HEK293 (cell line): ENCODE results near the gene EXD3.

Experiments
- CTCF ChIA-PET: fragments of 350-600 bp; formaldehyde crosslinking; extraction: SDS; loops from one replicate; lab custom pipeline; 2021; ENCODE audit warnings: antibody characterized with exemption; lab: Yijun Ruan, JAX
- POLR2A ChIA-PET: fragments of 300-600 bp; formaldehyde crosslinking; extraction: SDS; loops from one replicate; lab custom pipeline; 2020; ENCODE audit warnings: antibody characterized with exemption, inconsistent platforms; lab: Yijun Ruan, JAX
- H3K27ac ChIP-seq: fragments of 200-500 bp; sonication (Bioruptor generic); 2 replicates; pipeline ENCODE4 v1.5.1; 2014; ENCODE audit warnings: low read depth, low read length, control low read depth, inconsistent platforms; ENCODE audit errors: extremely low read depth
- H3K36me3 ChIP-seq, 2 experiments: fragments of 200-500 bp in 1 of 2; sonication (Bioruptor generic) in 1 of 2; 1 replicate in 1 of 2; 2 replicates in 1 of 2; pipeline ENCODE4 v1.5.1; 2014 to 2017; ENCODE audit warnings: inconsistent platforms in 2 of 2, low read length in 2 of 2; ENCODE audit not compliant: control insufficient read depth in 2 of 2, insufficient read depth in 1 of 2
- H3K4me1 ChIP-seq: fragments of 200-500 bp; sonication (Bioruptor generic); 2 replicates; pipeline ENCODE4 v1.5.1; 2014; ENCODE audit warnings: mild to moderate bottlenecking, low read length, inconsistent platforms; ENCODE audit not compliant: control insufficient read depth, insufficient read depth
- H3K4me3 ChIP-seq: 2 replicates; pipeline ENCODE4 v1.5.1; 2011; ENCODE audit warnings: low read depth, mild to moderate bottlenecking, control low read depth, low read length, moderate library complexity
- H3K9me3 ChIP-seq: fragments of 200-500 bp; sonication (Bioruptor generic); 2 replicates; pipeline ENCODE4 v1.5.1; 2014; ENCODE audit warnings: low read depth, low read length, inconsistent platforms; ENCODE audit not compliant: control insufficient read depth, insufficient read depth
- BCL11A ChIP-seq: fragments of 450-650 bp; formaldehyde crosslinking; IDR thresholded peaks from 2 replicates; pipeline ENCODE4 v1.5.1; 2016; ENCODE audit warnings: low read depth, missing biosample characterization, missing genetic modification characterization
- BCL6B ChIP-seq: fragments of 450-650 bp; formaldehyde crosslinking; IDR thresholded peaks from 2 replicates; pipeline ENCODE4 v1.5.1; 2017; ENCODE audit warnings: missing biosample characterization, missing genetic modification characterization
- GFI1B ChIP-seq: fragments of 450-650 bp; formaldehyde crosslinking; IDR thresholded peaks from 2 replicates; pipeline ENCODE4 v1.5.1; 2016; ENCODE audit warnings: missing biosample characterization, missing genetic modification characterization
- KLF16 ChIP-seq: fragments of 450-650 bp; formaldehyde crosslinking; IDR thresholded peaks from 2 replicates; pipeline ENCODE4 v1.5.1; 2017; ENCODE audit warnings: missing biosample characterization, missing genetic modification characterization
- SCRT2 ChIP-seq: fragments of 450-650 bp; formaldehyde crosslinking; IDR thresholded peaks from 2 replicates; pipeline ENCODE4 v1.5.1; 2016; ENCODE audit warnings: missing biosample characterization, missing genetic modification characterization
- SETDB1 ChIP-seq: IDR thresholded peaks from one replicate; pipeline ENCODE4 v1.6.1; 2017; ENCODE audit warnings: mild to moderate bottlenecking, low read length, moderate library complexity, mixed read lengths; ENCODE audit not compliant: insufficient read length
- YY1 ChIP-seq: fragments of 450-650 bp; formaldehyde crosslinking; IDR thresholded peaks from 2 replicates; pipeline ENCODE4 v1.5.1; 2018; ENCODE audit warnings: missing biosample characterization, missing genetic modification characterization
- ZFHX2 ChIP-seq: fragments of 450-650 bp; formaldehyde crosslinking; conservative IDR thresholded peaks from 2 replicates; pipeline ENCODE4 v1.5.1; 2016; ENCODE audit warnings: missing biosample characterization, missing genetic modification characterization
- ZFP41 ChIP-seq: fragments of 450-650 bp; formaldehyde crosslinking; IDR thresholded peaks from 2 replicates; pipeline ENCODE4 v1.5.1; 2016; ENCODE audit warnings: missing biosample characterization, missing genetic modification characterization, borderline replicate concordance
- ZNF214 ChIP-seq: fragments of 450-650 bp; formaldehyde crosslinking; IDR thresholded peaks from 2 replicates; pipeline ENCODE4 v1.5.1; 2017; ENCODE audit warnings: missing biosample characterization, mild to moderate bottlenecking, missing genetic modification characterization, borderline replicate concordance
- ZNF24 ChIP-seq: fragments of 450-650 bp; formaldehyde crosslinking; IDR thresholded peaks from 2 replicates; pipeline ENCODE4 v1.5.1; 2016; ENCODE audit warnings: missing biosample characterization, missing genetic modification characterization
- ZNF266 ChIP-seq: fragments of 450-650 bp; formaldehyde crosslinking; IDR thresholded peaks from 2 replicates; pipeline ENCODE4 v1.5.1; 2016; ENCODE audit warnings: missing biosample characterization, missing genetic modification characterization, low read depth
- ZNF585B ChIP-seq: fragments of 450-650 bp; formaldehyde crosslinking; IDR thresholded peaks from 2 replicates; pipeline ENCODE4 v1.5.1; 2016; ENCODE audit warnings: missing biosample characterization, missing genetic modification characterization
- ZNF621 ChIP-seq: fragments of 450-650 bp; formaldehyde crosslinking; IDR thresholded peaks from 2 replicates; pipeline ENCODE4 v1.5.1; 2017; ENCODE audit warnings: missing biosample characterization, missing genetic modification characterization
- ZNF658 ChIP-seq: fragments of 450-650 bp; formaldehyde crosslinking; IDR thresholded peaks from 2 replicates; pipeline ENCODE4; 2016; ENCODE audit warnings: missing biosample characterization, missing genetic modification characterization
- ZNF701 ChIP-seq: fragments of 450-650 bp; formaldehyde crosslinking; IDR thresholded peaks from 2 replicates; pipeline ENCODE4 v1.5.1; 2016; ENCODE audit warnings: missing biosample characterization, missing genetic modification characterization
- ZNF747 ChIP-seq: fragments of 450-650 bp; formaldehyde crosslinking; IDR thresholded peaks from 2 replicates; pipeline ENCODE4 v1.5.1; 2016; ENCODE audit warnings: missing biosample characterization, missing genetic modification characterization
- ZNF768 ChIP-seq: fragments of 450-650 bp; formaldehyde crosslinking; IDR thresholded peaks from 2 replicates; pipeline ENCODE4 v1.5.1; 2018; ENCODE audit warnings: missing biosample characterization, mild to moderate bottlenecking, missing genetic modification characterization
- ZNF776 ChIP-seq: fragments of 450-650 bp; formaldehyde crosslinking; IDR thresholded peaks from 2 replicates; pipeline ENCODE4 v1.5.0; 2017; ENCODE audit warnings: missing biosample characterization, missing genetic modification characterization, borderline replicate concordance
- ZSCAN4 ChIP-seq: fragments of 450-650 bp; formaldehyde crosslinking; IDR thresholded peaks from 2 replicates; pipeline ENCODE4 v1.5.1; 2017; ENCODE audit warnings: missing biosample characterization, missing genetic modification characterization
- TF ChIP-seq, protein P1 (sequence below): fragments of 450-650 bp; formaldehyde crosslinking; conservative IDR thresholded peaks from 2 replicates; pipeline ENCODE4 v1.5.1; 2016; ENCODE audit warnings: low read depth, missing biosample characterization, missing genetic modification characterization
- TF ChIP-seq, protein P2 (sequence below): fragments of 450-650 bp; formaldehyde crosslinking; conservative IDR thresholded peaks from 2 replicates; pipeline ENCODE4 v1.5.1; 2016; ENCODE audit warnings: low read depth, missing biosample characterization, missing genetic modification characterization

EXD3 gene

GRCh38 chr9:137357166-137357565, 65.8 kb downstream of the EXD3 start (continued):
- TF ChIP-seq, protein P1, sequence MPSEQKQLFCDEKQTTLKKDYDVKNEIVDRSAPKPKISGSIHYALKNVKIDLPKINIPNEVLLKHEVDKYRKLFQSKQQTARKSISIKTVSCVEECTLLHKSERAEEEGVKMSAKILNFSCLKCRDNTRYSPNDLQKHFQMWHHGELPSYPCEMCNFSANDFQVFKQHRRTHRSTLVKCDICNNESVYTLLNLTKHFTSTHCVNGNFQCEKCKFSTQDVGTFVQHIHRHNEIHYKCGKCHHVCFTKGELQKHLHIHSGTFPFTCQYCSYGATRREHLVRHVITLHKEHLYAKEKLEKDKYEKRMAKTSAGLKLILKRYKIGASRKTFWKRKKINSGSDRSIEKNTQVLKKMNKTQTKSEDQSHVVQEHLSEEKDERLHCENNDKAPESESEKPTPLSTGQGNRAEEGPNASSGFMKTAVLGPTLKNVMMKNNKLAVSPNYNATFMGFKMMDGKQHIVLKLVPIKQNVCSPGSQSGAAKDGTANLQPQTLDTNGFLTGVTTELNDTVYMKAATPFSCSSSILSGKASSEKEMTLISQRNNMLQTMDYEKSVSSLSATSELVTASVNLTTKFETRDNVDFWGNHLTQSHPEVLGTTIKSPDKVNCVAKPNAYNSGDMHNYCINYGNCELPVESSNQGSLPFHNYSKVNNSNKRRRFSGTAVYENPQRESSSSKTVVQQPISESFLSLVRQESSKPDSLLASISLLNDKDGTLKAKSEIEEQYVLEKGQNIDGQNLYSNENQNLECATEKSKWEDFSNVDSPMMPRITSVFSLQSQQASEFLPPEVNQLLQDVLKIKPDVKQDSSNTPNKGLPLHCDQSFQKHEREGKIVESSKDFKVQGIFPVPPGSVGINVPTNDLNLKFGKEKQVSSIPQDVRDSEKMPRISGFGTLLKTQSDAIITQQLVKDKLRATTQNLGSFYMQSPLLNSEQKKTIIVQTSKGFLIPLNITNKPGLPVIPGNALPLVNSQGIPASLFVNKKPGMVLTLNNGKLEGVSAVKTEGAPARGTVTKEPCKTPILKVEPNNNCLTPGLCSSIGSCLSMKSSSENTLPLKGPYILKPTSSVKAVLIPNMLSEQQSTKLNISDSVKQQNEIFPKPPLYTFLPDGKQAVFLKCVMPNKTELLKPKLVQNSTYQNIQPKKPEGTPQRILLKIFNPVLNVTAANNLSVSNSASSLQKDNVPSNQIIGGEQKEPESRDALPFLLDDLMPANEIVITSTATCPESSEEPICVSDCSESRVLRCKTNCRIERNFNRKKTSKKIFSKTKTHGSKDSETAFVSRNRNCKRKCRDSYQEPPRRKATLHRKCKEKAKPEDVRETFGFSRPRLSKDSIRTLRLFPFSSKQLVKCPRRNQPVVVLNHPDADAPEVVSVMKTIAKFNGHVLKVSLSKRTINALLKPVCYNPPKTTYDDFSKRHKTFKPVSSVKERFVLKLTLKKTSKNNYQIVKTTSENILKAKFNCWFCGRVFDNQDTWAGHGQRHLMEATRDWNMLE: no peak
- no peak for TF ChIP-seq SCRT2 (tag by site-specific recombination)

DNA sequence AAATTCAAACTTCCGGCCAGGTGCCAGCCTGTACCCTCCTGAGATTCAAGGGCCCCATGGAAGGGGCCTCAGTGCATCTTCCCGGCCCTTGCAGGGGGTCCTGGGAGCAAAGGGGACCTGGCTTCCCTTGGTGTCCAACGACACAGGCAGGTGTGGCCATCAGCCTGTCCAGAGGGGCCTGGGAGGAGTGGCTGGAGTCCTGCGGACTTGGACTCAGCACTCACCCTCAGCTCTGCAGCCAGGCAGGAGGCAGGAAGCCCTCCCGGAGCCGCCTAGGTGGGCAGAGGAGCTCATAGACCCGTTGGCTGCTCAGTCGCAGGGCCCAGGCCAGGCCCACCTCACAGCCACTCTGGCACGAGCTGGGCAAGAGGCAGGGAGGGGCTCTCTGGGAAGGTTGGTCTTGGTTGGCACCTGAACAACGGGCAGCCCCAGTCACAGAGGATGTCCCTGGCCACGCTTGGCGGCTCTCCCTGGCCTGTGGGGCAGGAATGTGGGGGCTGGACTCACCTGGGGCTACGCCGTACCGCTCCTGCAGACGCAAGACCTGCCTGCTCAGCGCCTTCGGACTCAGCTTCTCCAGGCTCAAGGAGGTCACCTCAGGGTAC, 67.1 kb downstream of the EXD3 start:
- H3K4me3 ChIP-seq: no peak overlapping the region
- H3K36me3 ChIP-seq: no peaks in the 10 kb centered on the region
- POLR2A ChIA-PET: no interaction called here
- TF ChIP-seq ZNF585B (tag by site-specific recombination) (no peak), BCL11A (tag by site-specific recombination) (no peak), ZNF266 (no peak)
- no peaks in the 10 kb centered on the region for H3K9me3 ChIP-seq
- H3K4me1 ChIP-seq: no peaks in the 10 kb centered on the region
- H3K27ac ChIP-seq: no peak overlapping the region
- CTCF ChIA-PET: no interaction called here

GRCh38 chr9:137354845-137355760, 67.9 kb downstream of the EXD3 start:
- ChIA-PET CTCF (no interaction called here), POLR2A (no interaction called here)
- Histone ChIP-seq H3K27ac (no peak overlapping the region), H3K9me3 (no peaks in the 10 kb centered on the region), H3K4me3 (no peak overlapping the region), H3K36me3 (no peaks in the 10 kb centered on the region), H3K4me1 (no peaks in the 10 kb centered on the region)
- TF ChIP-seq ZNF24 (tag by site-specific recombination) (no peak), ZNF747 (no peak), ZSCAN4 (tag by site-specific recombination) (no peak), YY1 (no peak), ZNF701 (no peak), ZNF621 (no peak), BCL6B (no peak), KLF16 (tag by site-specific recombination) (no peak), GFI1B (tag by site-specific recombination) (no peak), SETDB1 (no peak), ZNF658 (tag by site-specific recombination) (no peak), ZFHX2 (tag by site-specific recombination) (no peak), ZNF214 (tag by site-specific recombination) (no peak), ZNF776 (tag by site-specific recombination) (no peak), ZFP41 (tag by site-specific recombination) (no peak), ZNF768 (tag by site-specific recombination) (no peak)
- TF ChIP-seq, protein P2, sequence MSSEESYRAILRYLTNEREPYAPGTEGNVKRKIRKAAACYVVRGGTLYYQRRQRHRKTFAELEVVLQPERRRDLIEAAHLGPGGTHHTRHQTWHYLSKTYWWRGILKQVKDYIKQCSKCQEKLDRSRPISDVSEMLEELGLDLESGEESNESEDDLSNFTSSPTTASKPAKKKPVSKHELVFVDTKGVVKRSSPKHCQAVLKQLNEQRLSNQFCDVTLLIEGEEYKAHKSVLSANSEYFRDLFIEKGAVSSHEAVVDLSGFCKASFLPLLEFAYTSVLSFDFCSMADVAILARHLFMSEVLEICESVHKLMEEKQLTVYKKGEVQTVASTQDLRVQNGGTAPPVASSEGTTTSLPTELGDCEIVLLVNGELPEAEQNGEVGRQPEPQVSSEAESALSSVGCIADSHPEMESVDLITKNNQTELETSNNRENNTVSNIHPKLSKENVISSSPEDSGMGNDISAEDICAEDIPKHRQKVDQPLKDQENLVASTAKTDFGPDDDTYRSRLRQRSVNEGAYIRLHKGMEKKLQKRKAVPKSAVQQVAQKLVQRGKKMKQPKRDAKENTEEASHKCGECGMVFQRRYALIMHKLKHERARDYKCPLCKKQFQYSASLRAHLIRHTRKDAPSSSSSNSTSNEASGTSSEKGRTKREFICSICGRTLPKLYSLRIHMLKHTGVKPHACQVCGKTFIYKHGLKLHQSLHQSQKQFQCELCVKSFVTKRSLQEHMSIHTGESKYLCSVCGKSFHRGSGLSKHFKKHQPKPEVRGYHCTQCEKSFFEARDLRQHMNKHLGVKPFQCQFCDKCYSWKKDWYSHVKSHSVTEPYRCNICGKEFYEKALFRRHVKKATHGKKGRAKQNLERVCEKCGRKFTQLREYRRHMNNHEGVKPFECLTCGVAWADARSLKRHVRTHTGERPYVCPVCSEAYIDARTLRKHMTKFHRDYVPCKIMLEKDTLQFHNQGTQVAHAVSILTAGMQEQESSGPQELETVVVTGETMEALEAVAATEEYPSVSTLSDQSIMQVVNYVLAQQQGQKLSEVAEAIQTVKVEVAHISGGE (tag by site-specific recombination): no peak
